HepG2 (cell line): ENCODE data around the gene SPP2. TPM values are rescaled to one million over a fixed set of nuclear protein-coding genes. Genes with fewer than 3 reads are reported as not detected.

ENCODE experiments used
- ATAC-seq: fragments of 200-7000 bp; cut with Tn5 transposase; 3 replicates; pipeline ENCODE4 v1.9.1; 2020; ENCODE audit warnings: mild to moderate bottlenecking, moderate library complexity
- BruUV-seq: library from RNA; stranded (reverse); fragments of 400-500 nt; replicated peaks from 2 replicates; lab custom pipeline; 2021; lab: Mats Ljungman, UMichigan
- CTCF ChIA-PET: fragments of 300-600 bp; formaldehyde crosslinking; extraction: SDS; loops from one replicate; lab custom pipeline; 2021; ENCODE audit warnings: low total read pairs, inconsistent platforms, low intra/inter-chr PET ratio; lab: Yijun Ruan, JAX
- POLR2A ChIA-PET: fragments of 350-600 bp; sonication (Branson Sonifier 250); formaldehyde crosslinking; loops from one replicate; lab custom pipeline; 2020; ENCODE audit warnings: antibody characterized with exemption, inconsistent platforms; lab: Yijun Ruan, JAX
- DNase-seq: peaks from one replicate; pipeline ENCODE4 v3.0.0-alpha.2; 2015; ENCODE audit warnings: low spot score
- FAIRE-seq: peaks from 3 replicates; lab custom pipeline; 2011; peaks lifted over from hg19 to GRCh38; lab: Jason Lieb, UNC
- H2AFZ ChIP-seq: one replicate; pipeline ENCODE4 v1.6.1; 2011; ENCODE audit warnings: low read length, inconsistent platforms
- H3K27ac ChIP-seq: fragments of 300-600 bp; 3 replicates; pipeline ENCODE4 v1.8.0; 2011; ENCODE audit warnings: mixed run types, mild to moderate bottlenecking, mixed read lengths, low read length, inconsistent platforms; ENCODE audit not compliant: insufficient read depth; ENCODE audit errors: extremely low read length
- H3K27me3 ChIP-seq, 2 experiments: fragments of 200-600 bp in 1 of 2; 2 replicates in 1 of 2; 3 replicates in 1 of 2; pipeline versions ENCODE4 v1.6.0 to v1.8.0; 2011; ENCODE audit warnings: low read length in 2 of 2, mild to moderate bottlenecking in 2 of 2, moderate library complexity in 2 of 2, inconsistent platforms in 1 of 2; ENCODE audit not compliant: insufficient read depth in 2 of 2, control insufficient read depth in 1 of 2
- H3K36me3 ChIP-seq, 2 experiments: fragments of 200-600 bp in 1 of 2; replicated peaks in 1 of 2; 2 replicates in 1 of 2; 3 replicates in 1 of 2; pipeline versions ENCODE4 v1.5.1 to v1.8.0; 2011; ENCODE audit warnings: low read length in 2 of 2, inconsistent platforms in 1 of 2; ENCODE audit not compliant: insufficient read depth in 2 of 2, control insufficient read depth in 1 of 2
- H3K4me1 ChIP-seq: 2 replicates; pipeline ENCODE4 v1.5.1; 2012; ENCODE audit warnings: low read length, inconsistent platforms; ENCODE audit not compliant: insufficient read depth
- H3K4me2 ChIP-seq: 2 replicates; pipeline ENCODE4 v1.6.0; 2011; ENCODE audit warnings: low read depth, low read length, inconsistent platforms
- H3K4me3 ChIP-seq, 3 experiments: fragments of 200-600 bp in 1 of 3; sonication (generic), shearing (Covaris generic) in 1 of 3; replicated peaks in 1 of 3; 2 replicates each; pipeline ENCODE4 v1.5.1; 2011 to 2016; ENCODE audit warnings: low read length in 3 of 3, inconsistent platforms in 2 of 3, low read depth in 2 of 3, mild to moderate bottlenecking in 2 of 3, control low read depth in 1 of 3, mixed read lengths in 1 of 3; ENCODE audit not compliant: insufficient read depth in 1 of 3
- H3K79me2 ChIP-seq: one replicate; pipeline ENCODE4 v1.6.1; 2011; ENCODE audit warnings: low read length, inconsistent platforms; ENCODE audit not compliant: insufficient read depth
- H3K9ac ChIP-seq: 2 replicates; pipeline ENCODE4 v1.6.0; 2011; ENCODE audit warnings: mild to moderate bottlenecking, low read depth, low read length, inconsistent platforms; ENCODE audit not compliant: insufficient read depth
- H3K9me3 ChIP-seq: 2 replicates; pipeline ENCODE4 v1.5.1; 2012; ENCODE audit warnings: mild to moderate bottlenecking, low read length
- H4K20me1 ChIP-seq: 2 replicates; pipeline ENCODE4 v1.6.0; 2011; ENCODE audit warnings: inconsistent platforms, mild to moderate bottlenecking, low read length, moderate library complexity; ENCODE audit not compliant: insufficient read depth
- SATB2 ChIP-seq: sonication (generic); formaldehyde crosslinking; IDR thresholded peaks from 2 replicates; pipeline ENCODE4 v1.5.0; 2020; ENCODE audit warnings: missing genetic modification reagents
- TCF7 ChIP-seq: sonication (generic); IDR thresholded peaks from 2 replicates; pipeline ENCODE4 v1.6.1; 2016; ENCODE audit warnings: antibody characterized with exemption, low read depth
- ZNF205 ChIP-seq: IDR thresholded peaks from 2 replicates; pipeline ENCODE4 v1.6.1; 2018; ENCODE audit warnings: missing biosample characterization, missing genetic modification reagents
- ZNF766 ChIP-seq: sonication (generic); formaldehyde crosslinking; IDR thresholded peaks from 2 replicates; pipeline ENCODE4 v1.5.0; 2020; ENCODE audit warnings: missing genetic modification reagents, borderline replicate concordance
- in situ Hi-C: cut with HindIII; loops from 2 replicates; pipeline ENCODE4 v1.10.0; 2017; ENCODE audit warnings: low pct_unique_long_range_greater_than_20kb; ENCODE audit not compliant: extremely low pct_ligation_motif_present
- intact Hi-C: fragments of 100-400 bp; cut with micrococcal nuclease; formaldehyde crosslinking; loops from one replicate; pipeline ENCODE4 v1.10.0; 2022; ENCODE audit not compliant: unreplicated experiment
- polyA plus RNA-seq, 8 experiments: library from polyadenylated mRNA; depleted of rRNA in 3 of 8; stranded (reverse) in 7 of 8; unstranded in 1 of 8; fragments of >200 nt; fragmentation: Illumina TruSeq in 4 of 8; extraction: Trizol in 4 of 8; gene quantifications; 2 replicates each; pipeline versions ENCODE4 v1.2.1 to v1.2.3, GENCODE V29; 2011 to 2016; ENCODE audit warnings: low read depth in 4 of 8, missing spikeins in 1 of 8, mixed read lengths in 1 of 8; ENCODE audit not compliant: insufficient read depth in 1 of 8
- total RNA-seq, 5 experiments: library from RNA; depleted of rRNA; stranded (reverse); fragments of >200 nt; fragmentation: Illumina TruSeq; extraction: Trizol; gene quantifications; 2 replicates each; pipeline ENCODE4 v1.2.3, GENCODE V29; 2016; ENCODE audit warnings: low read depth in 1 of 5
- TF ChIP-seq, protein P1 (sequence below): sonication (generic); formaldehyde crosslinking; IDR thresholded peaks from 2 replicates; pipeline ENCODE4 v1.4.0; 2020; ENCODE audit warnings: missing genetic modification reagents
- TF ChIP-seq, protein P2 (sequence below), 2 experiments: IDR thresholded peaks; 2 replicates each; pipeline ENCODE4 v1.6.1; 2011 to 2012; ENCODE audit warnings: low read length in 2 of 2, borderline replicate concordance in 1 of 2, low read depth in 1 of 2, mild to moderate bottlenecking in 1 of 2, moderate library complexity in 1 of 2

The SPP2 gene
- total and polyA plus RNA-seq, 2 of the 13 experiments (the other 11 are each of a cell fraction or from before 2014, with no cell fraction given), result not detected

DNA sequence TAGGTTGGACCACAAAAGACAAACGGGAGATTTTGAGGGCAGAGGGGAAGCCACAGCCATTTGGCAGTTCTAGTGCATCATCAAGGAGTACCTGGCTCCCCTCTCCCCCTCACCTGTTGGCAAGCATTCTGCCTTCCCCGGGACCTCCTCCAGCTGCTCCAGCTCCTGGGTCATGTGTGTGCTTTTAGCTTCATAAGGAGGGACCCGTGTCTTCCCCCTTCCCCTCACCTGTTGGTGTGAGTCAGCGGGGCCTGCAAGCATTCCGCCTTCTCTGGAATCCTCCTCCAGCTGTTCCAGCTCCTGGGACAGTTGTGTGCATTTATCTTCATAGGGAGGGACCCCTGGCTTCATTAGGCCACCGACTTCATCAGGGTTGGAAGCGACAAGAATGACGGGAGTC, 58.8 kb downstream of the SPP2 start (continued):
- no peak for TF ChIP-seq SATB2 (CRISPR knock-in tag)
- TF ChIP-seq, protein P1, sequence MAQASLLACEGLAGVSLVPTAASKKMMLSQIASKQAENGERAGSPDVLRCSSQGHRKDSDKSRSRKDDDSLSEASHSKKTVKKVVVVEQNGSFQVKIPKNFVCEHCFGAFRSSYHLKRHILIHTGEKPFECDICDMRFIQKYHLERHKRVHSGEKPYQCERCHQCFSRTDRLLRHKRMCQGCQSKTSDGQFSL, result no peak
- TF ChIP-seq TCF7, result no peak
- no peak for TF ChIP-seq ZNF205 (CRISPR knock-in tag)
- TF ChIP-seq, all 625 proteins: peak for 0

DNA sequence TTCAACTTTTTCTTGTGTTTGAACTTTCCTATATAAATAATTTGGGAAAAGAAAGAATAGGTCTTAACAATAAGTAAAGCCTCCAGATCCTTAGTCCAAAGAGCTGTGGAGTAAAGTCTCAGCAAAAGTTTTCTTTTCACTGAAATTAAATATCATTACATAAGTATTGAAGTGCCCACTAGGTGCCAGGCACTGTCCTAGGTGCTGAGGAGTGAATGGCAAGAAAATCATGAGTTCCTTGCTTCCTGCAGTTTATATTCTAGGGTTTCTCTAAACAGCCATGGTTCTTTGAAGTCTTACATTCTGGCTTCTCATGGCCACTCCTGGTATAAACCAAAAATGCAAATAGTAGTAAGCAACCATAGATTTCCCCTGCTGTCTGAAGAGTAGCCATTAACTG, 59.7 kb downstream of the SPP2 start:
- CTCF ChIA-PET, result no interaction called here
- Histone ChIP-seq H2AFZ (no peak overlapping the region), H3K79me2 (no peaks in the 10 kb centered on the region), H3K4me1 (no peaks in the 10 kb centered on the region), H3K9me3 (no peaks in the 10 kb centered on the region), H3K27me3 (no peaks in the 10 kb centered on the region), H3K4me3 (no peak overlapping the region), H3K27ac (no peak overlapping the region), H4K20me1 (no peaks in the 10 kb centered on the region), H3K4me2 (no peak overlapping the region), H3K9ac (no peak overlapping the region), H3K36me3 (no peaks in the 10 kb centered on the region)
- no peak for DNase-seq
- TF ChIP-seq, protein P2, sequence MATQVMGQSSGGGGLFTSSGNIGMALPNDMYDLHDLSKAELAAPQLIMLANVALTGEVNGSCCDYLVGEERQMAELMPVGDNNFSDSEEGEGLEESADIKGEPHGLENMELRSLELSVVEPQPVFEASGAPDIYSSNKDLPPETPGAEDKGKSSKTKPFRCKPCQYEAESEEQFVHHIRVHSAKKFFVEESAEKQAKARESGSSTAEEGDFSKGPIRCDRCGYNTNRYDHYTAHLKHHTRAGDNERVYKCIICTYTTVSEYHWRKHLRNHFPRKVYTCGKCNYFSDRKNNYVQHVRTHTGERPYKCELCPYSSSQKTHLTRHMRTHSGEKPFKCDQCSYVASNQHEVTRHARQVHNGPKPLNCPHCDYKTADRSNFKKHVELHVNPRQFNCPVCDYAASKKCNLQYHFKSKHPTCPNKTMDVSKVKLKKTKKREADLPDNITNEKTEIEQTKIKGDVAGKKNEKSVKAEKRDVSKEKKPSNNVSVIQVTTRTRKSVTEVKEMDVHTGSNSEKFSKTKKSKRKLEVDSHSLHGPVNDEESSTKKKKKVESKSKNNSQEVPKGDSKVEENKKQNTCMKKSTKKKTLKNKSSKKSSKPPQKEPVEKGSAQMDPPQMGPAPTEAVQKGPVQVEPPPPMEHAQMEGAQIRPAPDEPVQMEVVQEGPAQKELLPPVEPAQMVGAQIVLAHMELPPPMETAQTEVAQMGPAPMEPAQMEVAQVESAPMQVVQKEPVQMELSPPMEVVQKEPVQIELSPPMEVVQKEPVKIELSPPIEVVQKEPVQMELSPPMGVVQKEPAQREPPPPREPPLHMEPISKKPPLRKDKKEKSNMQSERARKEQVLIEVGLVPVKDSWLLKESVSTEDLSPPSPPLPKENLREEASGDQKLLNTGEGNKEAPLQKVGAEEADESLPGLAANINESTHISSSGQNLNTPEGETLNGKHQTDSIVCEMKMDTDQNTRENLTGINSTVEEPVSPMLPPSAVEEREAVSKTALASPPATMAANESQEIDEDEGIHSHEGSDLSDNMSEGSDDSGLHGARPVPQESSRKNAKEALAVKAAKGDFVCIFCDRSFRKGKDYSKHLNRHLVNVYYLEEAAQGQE (IDR thresholded peaks at IDR 0.05; ENCODE audit: borderline replicate concordance in 1 of 2, low read depth in 1 of 2, low read length in 2 of 2), result peak in 1 of 2 experiments; percentile 81; a peak in 2 of 4 replicates
- no peak for TF ChIP-seq ZNF766 (CRISPR knock-in tag)
- no TSS peak for BruUV-seq
- no peak for FAIRE-seq
- ATAC-seq, result no peak
- in situ Hi-C loops (no loop called here), intact Hi-C loops (no loop called here)
- POLR2A ChIA-PET, result no interaction called here
